Measurements from ENCODE around the gene TPCN1.

TPCN1 gene

DNA sequence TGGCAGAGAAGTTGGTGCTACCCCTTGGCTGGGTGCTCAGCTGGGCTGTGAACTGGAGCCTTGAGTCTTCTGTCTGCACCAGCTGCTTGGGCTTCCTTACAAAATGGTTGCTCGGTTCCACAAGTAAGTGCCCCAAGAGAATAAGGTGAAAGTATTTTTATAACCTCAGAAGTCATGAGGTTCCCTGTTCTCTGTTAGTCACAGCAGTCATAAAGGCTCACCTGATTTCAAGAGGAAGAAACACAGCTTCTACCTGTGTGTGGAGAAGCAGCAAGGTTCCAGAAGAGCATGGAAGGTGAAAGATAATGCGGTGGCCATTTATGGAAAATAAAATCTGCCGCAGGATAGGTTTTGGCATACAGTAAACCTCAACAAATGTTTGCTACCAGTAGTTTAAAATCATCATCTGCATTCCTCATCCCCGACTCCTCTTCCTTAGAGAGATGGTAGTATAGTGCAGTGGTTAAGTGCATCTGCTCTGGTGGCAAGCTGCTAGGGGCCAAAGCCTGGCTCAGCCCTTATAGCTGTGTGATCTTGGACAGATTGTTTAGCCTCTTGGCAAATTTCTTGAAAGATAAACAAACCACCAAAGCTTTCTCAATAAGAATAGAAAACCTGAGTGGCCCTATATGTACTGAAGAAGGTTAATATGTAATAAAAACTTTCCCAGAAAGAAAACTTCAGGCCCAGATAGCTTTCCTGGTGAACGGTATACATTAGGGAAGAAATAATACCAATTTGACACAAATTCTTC lies 32.4 kb downstream of the TPCN1 start:
- no peak overlapping the region for H3K27ac ChIP-seq
- ChIA-PET CTCF (no interaction called here), POLR2A (ENCODE audit: low non-redundant PET) (no interaction called here)
- TF ChIP-seq, protein P1, sequence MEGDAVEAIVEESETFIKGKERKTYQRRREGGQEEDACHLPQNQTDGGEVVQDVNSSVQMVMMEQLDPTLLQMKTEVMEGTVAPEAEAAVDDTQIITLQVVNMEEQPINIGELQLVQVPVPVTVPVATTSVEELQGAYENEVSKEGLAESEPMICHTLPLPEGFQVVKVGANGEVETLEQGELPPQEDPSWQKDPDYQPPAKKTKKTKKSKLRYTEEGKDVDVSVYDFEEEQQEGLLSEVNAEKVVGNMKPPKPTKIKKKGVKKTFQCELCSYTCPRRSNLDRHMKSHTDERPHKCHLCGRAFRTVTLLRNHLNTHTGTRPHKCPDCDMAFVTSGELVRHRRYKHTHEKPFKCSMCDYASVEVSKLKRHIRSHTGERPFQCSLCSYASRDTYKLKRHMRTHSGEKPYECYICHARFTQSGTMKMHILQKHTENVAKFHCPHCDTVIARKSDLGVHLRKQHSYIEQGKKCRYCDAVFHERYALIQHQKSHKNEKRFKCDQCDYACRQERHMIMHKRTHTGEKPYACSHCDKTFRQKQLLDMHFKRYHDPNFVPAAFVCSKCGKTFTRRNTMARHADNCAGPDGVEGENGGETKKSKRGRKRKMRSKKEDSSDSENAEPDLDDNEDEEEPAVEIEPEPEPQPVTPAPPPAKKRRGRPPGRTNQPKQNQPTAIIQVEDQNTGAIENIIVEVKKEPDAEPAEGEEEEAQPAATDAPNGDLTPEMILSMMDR (conservative IDR thresholded peaks at IDR 0.05; ENCODE audit: low read depth) = no peak
- DNase-seq (ENCODE audit: low spot score) = no peak

DNA sequence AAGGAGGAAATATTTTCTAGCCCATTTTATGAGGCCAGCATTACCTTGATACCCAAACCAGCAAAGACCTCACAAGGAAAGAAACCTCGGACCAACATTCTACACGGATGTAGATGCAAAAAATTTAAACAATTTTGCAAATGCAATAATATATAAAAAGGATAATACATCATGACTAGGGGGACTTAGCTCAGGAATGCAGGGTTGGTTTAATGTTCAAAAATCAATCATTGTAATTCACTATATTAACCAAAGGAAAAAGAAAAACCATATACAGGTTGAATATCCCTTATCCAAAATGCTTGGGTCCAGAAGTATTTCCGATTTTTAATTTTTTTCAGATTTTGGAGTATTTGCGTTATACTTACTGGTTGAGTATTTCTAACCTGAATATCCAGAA lies 33.0 kb downstream of the TPCN1 start:
- TF ChIP-seq, protein P1 (conservative IDR thresholded peaks at IDR 0.05; ENCODE audit: low read depth) = no peak
- ChIA-PET POLR2A (ENCODE audit: low non-redundant PET) (no interaction called here), CTCF (interaction anchor here (1.2 kb wide), 1 partner anchor 10 kb away, joined by 3 read pairs; no protein-coding TSS in a partner anchor)
- H3K27ac ChIP-seq = no peak overlapping the region
- no peak for DNase-seq (ENCODE audit: low spot score)

DNA sequence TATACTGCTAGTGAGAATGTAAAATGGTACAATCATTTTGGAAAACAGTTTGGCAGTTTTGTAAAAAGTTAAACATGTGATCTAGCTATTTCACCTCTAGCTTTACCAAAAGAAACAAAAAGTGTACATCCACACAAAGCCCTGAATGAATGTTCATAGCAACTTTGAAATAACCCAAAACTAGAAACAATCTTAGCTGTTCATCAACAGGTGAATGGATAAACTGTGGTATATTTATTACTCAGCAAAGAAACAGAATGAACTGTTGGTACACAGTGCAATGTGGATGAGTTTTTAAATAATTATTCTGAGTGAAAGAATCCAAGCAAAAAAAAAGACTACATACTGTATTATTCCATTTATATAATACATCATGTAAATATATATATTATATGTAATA lies 36.3 kb downstream of the TPCN1 start:
- TF ChIP-seq, protein P1 (conservative IDR thresholded peaks at IDR 0.05; ENCODE audit: low read depth) = no peak
- DNase-seq (ENCODE audit: low spot score) = no peak
- CTCF ChIA-PET = interaction anchor here (0.5 kb wide), 1 partner anchor 23 kb away, joined by 4 read pairs; no protein-coding TSS in a partner anchor

DNA sequence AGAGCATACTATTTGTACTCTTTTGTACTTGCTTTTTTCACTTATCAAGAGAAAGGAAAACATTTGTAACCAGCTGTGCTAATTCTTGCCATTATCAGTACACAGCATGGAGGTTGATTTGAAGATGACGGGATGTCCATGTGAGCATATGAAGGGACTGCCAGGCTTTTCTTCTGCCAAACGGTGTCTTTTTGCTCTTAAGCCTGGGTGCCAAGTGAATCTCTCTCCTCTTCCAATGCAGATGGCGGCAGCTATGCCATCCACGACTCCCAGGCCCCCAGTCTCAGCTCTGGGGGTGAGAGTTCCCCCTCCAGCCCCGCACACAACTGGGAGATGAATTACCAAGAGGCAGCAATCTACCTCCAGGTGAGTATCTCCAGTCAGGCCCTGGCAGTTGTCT lies 38.9 kb downstream of the TPCN1 start:
- H3K27ac ChIP-seq = peak overlapping the region; percentile 11; the same call in 1 of the 2 replicates
- POLR2A ChIA-PET (ENCODE audit: low non-redundant PET) = no interaction called here
- TF ChIP-seq, protein P1 (conservative IDR thresholded peaks at IDR 0.05; ENCODE audit: low read depth) = no peak
- CTCF ChIA-PET = interaction anchor here (0.6 kb wide), 1 partner anchor 18 kb away, joined by 3 read pairs; no protein-coding TSS in a partner anchor
- DNase-seq (ENCODE audit: low spot score) = no peak

More for the DNA sequence above, 36.3 kb downstream of the TPCN1 start:
- no peak overlapping the region for H3K27ac ChIP-seq
- POLR2A ChIA-PET (ENCODE audit: low non-redundant PET) = no interaction called here

DNA sequence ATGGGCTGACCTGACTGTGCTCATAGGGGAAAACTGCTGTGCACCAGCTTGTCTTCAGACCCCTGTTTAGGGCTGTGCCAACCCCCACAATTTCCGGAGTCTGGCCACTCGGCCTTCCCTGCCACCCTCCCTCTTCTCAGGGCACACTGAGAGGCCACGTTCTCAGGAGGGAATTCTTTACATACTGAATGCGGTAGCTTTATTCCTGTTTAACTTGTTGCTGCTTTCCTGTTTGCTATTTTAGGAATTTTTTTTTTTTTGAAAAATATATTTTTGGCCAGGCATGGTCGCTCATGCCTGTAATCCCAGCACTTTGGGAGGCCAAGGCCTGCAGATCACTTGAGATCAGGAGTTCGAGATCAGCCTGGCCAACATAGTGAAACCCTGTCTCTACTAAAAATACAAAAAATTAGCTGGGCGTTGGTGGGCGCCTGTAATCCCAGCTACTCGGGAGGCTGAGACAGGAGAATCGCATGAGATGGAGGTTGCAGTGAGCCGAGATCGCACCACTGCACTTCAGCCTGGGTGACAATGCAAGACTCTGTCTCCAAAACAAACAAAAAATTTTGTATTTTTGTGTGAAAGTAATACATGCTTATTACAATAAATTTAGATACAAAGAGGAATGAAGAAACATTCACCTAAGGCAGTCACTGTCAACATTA lies 39.5 kb downstream of the TPCN1 start:
- CTCF ChIA-PET = interaction anchor here (0.6 kb wide), 2 partner anchors 19 to 43 kb away, joined by 3 read pairs; no protein-coding TSS in a partner anchor
- POLR2A ChIA-PET (ENCODE audit: low non-redundant PET) = interaction anchor here (0.6 kb wide), 1 partner anchor 11 kb away, joined by 5 read pairs; no protein-coding TSS in a partner anchor

DNA sequence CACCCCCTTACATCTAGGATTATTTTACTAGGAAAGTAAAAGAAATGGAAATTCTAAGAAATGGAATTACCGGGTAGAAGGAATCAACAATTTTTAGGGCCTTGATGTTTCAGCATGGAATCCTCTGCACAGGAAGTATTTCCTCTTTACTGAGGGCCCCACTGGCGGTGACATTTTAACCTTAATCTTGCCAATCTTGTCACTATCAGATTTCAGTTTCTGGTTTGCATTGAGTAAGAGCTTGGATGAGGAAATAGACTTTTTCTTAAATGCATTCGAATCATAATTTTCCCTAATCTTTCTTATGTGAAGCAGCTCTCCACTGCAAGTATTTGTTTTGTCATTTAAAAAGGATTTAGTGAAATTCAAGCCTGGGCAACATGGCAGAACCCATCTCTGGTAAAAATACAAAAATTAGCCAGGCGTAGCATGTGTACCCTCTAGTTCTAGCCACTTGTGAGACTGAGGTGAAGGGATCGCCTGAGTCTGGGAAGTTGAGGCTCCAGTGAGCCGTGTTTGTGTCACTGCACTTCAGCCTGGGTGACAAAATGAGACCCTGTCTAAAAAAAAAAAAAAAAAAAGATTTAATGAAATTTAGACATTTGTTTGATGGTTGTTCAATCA lies 40.7 kb downstream of the TPCN1 start:
- DNase-seq (ENCODE audit: low spot score) = no peak
- POLR2A ChIA-PET (ENCODE audit: low non-redundant PET) = no interaction called here
- CTCF ChIA-PET = no interaction called here
- TF ChIP-seq, protein P1 (conservative IDR thresholded peaks at IDR 0.05; ENCODE audit: low read depth) = no peak
- no peak overlapping the region for H3K27ac ChIP-seq

More for the DNA sequence above, 39.5 kb downstream of the TPCN1 start:
- peak overlapping the region; percentile 11; the same call in 1 of the 2 replicates for H3K27ac ChIP-seq
- DNase-seq (ENCODE audit: low spot score) = no peak
- TF ChIP-seq, protein P1 (conservative IDR thresholded peaks at IDR 0.05; ENCODE audit: low read depth) = no peak
